HG02763 (cell line): ENCODE results near the gene APBA2.
A peak's percentile ranks its signal among the peaks of the same experiment; 100 is the strongest.

Experiments used
- ATAC-seq: cut with Tn5 transposase; IDR thresholded peaks from one replicate; pipeline ENCODE4 v1.9.1; 2021; ENCODE audit warnings: mild to moderate bottlenecking, moderate library complexity; ENCODE audit not compliant: unreplicated experiment

The APBA2 gene

GRCh38 chr15:29127506-29128430, 242.0 kb downstream of the APBA2 start:
- no peak for ATAC-seq

GRCh38 chr15:29128671-29129070, 242.9 kb downstream of the APBA2 start:
- no peak for ATAC-seq

GRCh38 chr15:29129221-29129620, 243.4 kb downstream of the APBA2 start:
- ATAC-seq: no peak

- ATAC-seq: no peak
These were observed 244.2 kb downstream of the APBA2 start for GRCh38 chr15:29129926-29130325.

- no peak for ATAC-seq
These were observed 244.7 kb downstream of the APBA2 start for GRCh38 chr15:29130476-29130875.

- no peak for ATAC-seq
These were observed 245.4 kb downstream of the APBA2 start for GRCh38 chr15:29130951-29131839.

- no peak for ATAC-seq
These were observed 246.2 kb downstream of the APBA2 start for GRCh38 chr15:29131840-29132420.

- ATAC-seq: no peak
These were observed 247.0 kb downstream of the APBA2 start for GRCh38 chr15:29132735-29133181.

GRCh38 chr15:29133321-29133720, 247.5 kb downstream of the APBA2 start:
- ATAC-seq: no peak

- ATAC-seq: no peak
These were observed 248.0 kb downstream of the APBA2 start for GRCh38 chr15:29133791-29134190.

- no peak for ATAC-seq
These were observed 248.5 kb downstream of the APBA2 start for GRCh38 chr15:29134239-29134638.

GRCh38 chr15:29134641-29135308, 249.0 kb downstream of the APBA2 start:
- no peak for ATAC-seq

- ATAC-seq: no peak
These were observed 249.5 kb downstream of the APBA2 start for GRCh38 chr15:29135309-29135657.

GRCh38 chr15:29135702-29136646, 250.2 kb downstream of the APBA2 start:
- no peak for ATAC-seq

GRCh38 chr15:29138260-29138659, 252.5 kb downstream of the APBA2 start:
- no peak for ATAC-seq

GRCh38 chr15:29139072-29139471, 253.3 kb downstream of the APBA2 start:
- ATAC-seq: no peak

GRCh38 chr15:29139540-29140459, 254.0 kb downstream of the APBA2 start:
- ATAC-seq: peak; percentile 43

- ATAC-seq: no peak
These were observed 254.9 kb downstream of the APBA2 start for GRCh38 chr15:29140475-29141307.
